Body of pancreas (tissue), 4 donors: ENCODE data around the gene COL15A1. TPM values are rescaled to one million over a fixed set of nuclear protein-coding genes. Genes with fewer than 3 reads are reported as not detected.

Experiments used
- ATAC-seq: fragments of 150-250 bp; one replicate; pipeline ENCODE4 v1.9.1; 2016
- DNase-seq, 4 donors: peaks; one replicate each; pipeline ENCODE4 v3.0.0-alpha.2; 2019
- H3K27ac ChIP-seq, 4 donors: fragments of 200-600 bp; sonication (generic); 1 replicate in 3 of 4; 2 replicates in 1 of 4; pipeline versions ENCODE4 v1.5.1 to v1.6.1; 2016 to 2019; ENCODE audit warnings: mild to moderate bottlenecking in 1 of 4, mixed read lengths in 1 of 4, moderate library complexity in 1 of 4
- H3K27me3 ChIP-seq, 2 donors: fragments of 200-600 bp; sonication (generic); one replicate each; pipeline ENCODE4 v1.6.0; 2016; ENCODE audit warnings: mild to moderate bottlenecking in 1 of 2
- H3K36me3 ChIP-seq, 2 donors: fragments of 200-600 bp; sonication (generic); replicated peaks in 1 of 2; 2 replicates each; pipeline ENCODE4 v1.5.1; 2016; ENCODE audit warnings: low read depth in 2 of 2; ENCODE audit not compliant: insufficient read depth in 1 of 2
- H3K4me1 ChIP-seq: fragments of 200-600 bp; sonication (generic); one replicate; pipeline ENCODE4 v1.6.0; 2016
- H3K4me3 ChIP-seq, 2 donors: fragments of 200-600 bp; sonication (generic); 1 replicate in 1 of 2; 2 replicates in 1 of 2; pipeline ENCODE4 v1.5.1; 2016 to 2019
- H3K9me3 ChIP-seq, 3 donors: fragments of 200-600 bp; sonication (generic); 1 replicate in 2 of 3; 2 replicates in 1 of 3; pipeline ENCODE4 v1.5.1; 2016
- POLR2A ChIP-seq, 3 donors: fragments of 450-650 bp; IDR thresholded peaks; one replicate each; pipeline ENCODE4 v1.6.1; 2016; ENCODE audit warnings: antibody characterized with exemption in 3 of 3, mild to moderate bottlenecking in 2 of 3
- WGBS, 2 donors: methylation state at CpG; one replicate each; pipeline ENCODE4 v1.1.5; 2017; 5-methylcytosine and 5-hydroxymethylcytosine counted together
- intact Hi-C: fragments of 100-400 bp; cut with DNase I; formaldehyde crosslinking; loops from one replicate; pipeline ENCODE4 v1.15.1; 2023
- total RNA-seq, 2 donors: library from RNA; depleted of rRNA; stranded (reverse); fragments of >200 nt; gene quantifications; one replicate each; pipeline ENCODE4 v1.1.0, GENCODE V29; 2016
- TF ChIP-seq, protein P1 (sequence below), 7 experiments: fragments of 450-650 bp in 4 of 7; fragments of 200-600 bp in 3 of 7; sonication (generic) in 3 of 7; IDR thresholded peaks; one replicate each; pipeline ENCODE4 v1.5.1; 2016 to 2019; ENCODE audit warnings: antibody characterized with exemption in 7 of 7

COL15A1 gene
- total RNA-seq, 2 donors from 2014 or later, result 6.7 to 55.4 TPM

DNA sequence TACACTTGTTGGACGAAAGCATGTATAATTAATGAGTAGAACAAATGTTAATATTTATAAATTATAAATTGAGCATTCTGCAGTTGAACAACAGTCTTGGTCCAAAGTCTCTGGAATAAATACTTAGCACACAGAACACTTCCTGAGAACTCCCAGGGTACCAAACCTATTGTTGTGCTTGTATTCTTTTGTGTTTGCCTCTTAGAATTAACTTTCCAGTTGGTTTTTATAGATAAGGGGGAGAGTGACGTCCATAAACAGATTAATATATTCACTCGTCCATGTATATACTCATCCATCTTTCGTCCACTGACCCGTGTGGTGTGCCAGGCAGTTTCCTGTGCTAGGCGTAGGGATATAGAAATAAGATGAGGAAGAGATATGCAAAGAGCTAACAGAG, 98.9 kb downstream of the COL15A1 start:
- Histone ChIP-seq H3K27me3 (no peaks in the 10 kb centered on the region), H3K36me3 (no peaks in the 10 kb centered on the region), H3K27ac (no peak overlapping the region), H3K9me3 (peaks cover 0 to 7% (median 0%) of the 10 kb centered on the region in 3 donors), H3K4me3 (no peak overlapping the region), H3K4me1 (no peaks in the 10 kb centered on the region)
- ATAC-seq (no peak), DNase-seq (no peak)
- WGBS, 2 donors, result 84 to 87% methylated on average over 6 of the region's 6 CpGs
- intact Hi-C loops, result no loop called here
- TF ChIP-seq, protein P1, sequence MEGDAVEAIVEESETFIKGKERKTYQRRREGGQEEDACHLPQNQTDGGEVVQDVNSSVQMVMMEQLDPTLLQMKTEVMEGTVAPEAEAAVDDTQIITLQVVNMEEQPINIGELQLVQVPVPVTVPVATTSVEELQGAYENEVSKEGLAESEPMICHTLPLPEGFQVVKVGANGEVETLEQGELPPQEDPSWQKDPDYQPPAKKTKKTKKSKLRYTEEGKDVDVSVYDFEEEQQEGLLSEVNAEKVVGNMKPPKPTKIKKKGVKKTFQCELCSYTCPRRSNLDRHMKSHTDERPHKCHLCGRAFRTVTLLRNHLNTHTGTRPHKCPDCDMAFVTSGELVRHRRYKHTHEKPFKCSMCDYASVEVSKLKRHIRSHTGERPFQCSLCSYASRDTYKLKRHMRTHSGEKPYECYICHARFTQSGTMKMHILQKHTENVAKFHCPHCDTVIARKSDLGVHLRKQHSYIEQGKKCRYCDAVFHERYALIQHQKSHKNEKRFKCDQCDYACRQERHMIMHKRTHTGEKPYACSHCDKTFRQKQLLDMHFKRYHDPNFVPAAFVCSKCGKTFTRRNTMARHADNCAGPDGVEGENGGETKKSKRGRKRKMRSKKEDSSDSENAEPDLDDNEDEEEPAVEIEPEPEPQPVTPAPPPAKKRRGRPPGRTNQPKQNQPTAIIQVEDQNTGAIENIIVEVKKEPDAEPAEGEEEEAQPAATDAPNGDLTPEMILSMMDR (IDR thresholded peaks at IDR 0.05), result no peak
- no peak for TF ChIP-seq POLR2A (IDR thresholded peaks at IDR 0.05)

DNA sequence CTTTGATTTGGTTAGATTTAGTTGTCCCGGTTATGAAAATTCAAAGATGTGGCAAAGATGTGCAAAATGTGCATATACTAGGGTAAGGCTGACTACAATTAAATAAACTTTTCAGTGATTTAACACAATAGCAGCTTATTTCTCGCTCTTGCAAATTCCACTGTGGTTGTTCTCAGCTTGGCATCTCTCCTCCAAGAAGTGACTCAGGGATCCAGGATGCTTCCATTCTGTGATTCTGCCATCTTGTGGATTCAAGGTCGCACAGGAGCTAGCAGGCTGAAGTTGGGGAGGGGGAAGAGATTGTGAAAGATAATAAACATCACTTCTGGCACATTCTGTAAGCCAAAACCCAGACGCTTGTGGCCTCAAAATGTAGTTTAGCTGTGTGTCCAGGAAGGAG, 101.1 kb downstream of the COL15A1 start:
- WGBS, 2 donors, result 77 to 79% methylated on average over 4 of the region's 4 CpGs
- TF ChIP-seq, protein P1 (IDR thresholded peaks at IDR 0.05), result no peak
- TF ChIP-seq POLR2A (IDR thresholded peaks at IDR 0.05), result no peak
- intact Hi-C loops, result no loop called here
- Histone ChIP-seq H3K27ac (no peak overlapping the region), H3K9me3 (peaks cover 0 to 7% (median 0%) of the 10 kb centered on the region in 3 donors), H3K27me3 (no peaks in the 10 kb centered on the region), H3K36me3 (no peaks in the 10 kb centered on the region), H3K4me3 (no peak overlapping the region), H3K4me1 (no peaks in the 10 kb centered on the region)
- DNase-seq (no peak), ATAC-seq (no peak)

DNA sequence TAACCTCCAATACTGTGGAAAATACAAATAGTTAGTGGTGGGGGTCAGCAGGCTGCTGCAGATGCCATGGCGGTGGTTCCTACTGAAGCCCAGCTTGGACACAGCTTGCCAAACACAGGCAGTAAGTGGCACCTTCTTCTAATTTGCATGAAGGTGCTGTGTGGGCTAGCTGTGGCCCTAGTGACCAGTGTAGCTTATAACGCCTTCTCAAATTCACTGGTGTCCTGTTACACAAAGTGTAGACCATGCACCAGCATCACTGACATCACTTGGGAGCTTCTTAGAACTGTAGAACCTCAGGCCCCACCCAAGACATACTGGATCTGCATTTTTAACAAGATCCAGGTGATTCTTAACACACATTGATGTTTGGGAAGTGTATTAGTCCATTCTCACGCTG, 102.4 kb downstream of the COL15A1 start:
- Histone ChIP-seq H3K4me1 (no peaks in the 10 kb centered on the region), H3K36me3 (no peaks in the 10 kb centered on the region), H3K9me3 (peaks cover 0 to 7% (median 0%) of the 10 kb centered on the region in 3 donors), H3K4me3 (no peak overlapping the region), H3K27me3 (no peaks in the 10 kb centered on the region), H3K27ac (no peak overlapping the region)
- intact Hi-C loops, result no loop called here
- no peak for TF ChIP-seq POLR2A (IDR thresholded peaks at IDR 0.05)
- TF ChIP-seq, protein P1 (IDR thresholded peaks at IDR 0.05), result no peak
- WGBS, 2 donors, result 90 to 95% methylated on average over 3 of the region's 3 CpGs
- ATAC-seq (no peak), DNase-seq (no peak)

DNA sequence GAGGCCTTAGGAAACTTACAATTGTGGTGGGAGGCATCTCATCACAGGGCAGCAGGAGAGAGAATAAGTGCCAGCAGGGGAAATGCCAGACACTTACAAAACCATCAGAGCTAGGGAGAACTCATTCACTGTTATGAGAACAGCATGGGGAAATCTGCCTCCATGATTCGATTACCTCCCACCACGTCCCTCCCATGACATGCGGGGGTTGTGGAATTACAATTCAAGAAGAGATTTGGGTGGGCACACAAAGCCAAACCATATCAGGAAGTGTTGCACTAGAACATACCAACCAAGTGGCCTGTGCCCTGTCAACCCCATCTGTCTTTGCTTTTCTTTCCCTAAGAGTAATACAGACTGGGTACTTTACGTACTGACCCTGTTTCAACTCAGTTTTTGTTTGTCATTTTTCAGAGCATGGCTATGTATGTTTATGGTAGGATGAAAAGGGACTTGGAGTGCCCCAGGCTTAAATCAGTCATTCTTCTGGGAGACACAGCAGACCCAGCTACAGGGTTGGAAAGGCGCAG, 102.9 kb downstream of the COL15A1 start:
- WGBS, 2 donors, result 91 to 93% methylated on average over 5 of the region's 5 CpGs
- no peak overlapping the region for H3K27ac ChIP-seq
- H3K9me3 ChIP-seq, result peaks cover 0 to 7% (median 0%) of the 10 kb centered on the region in 3 donors
- no peak for ATAC-seq
- TF ChIP-seq, protein P1 (IDR thresholded peaks at IDR 0.05), result no peak
- no peaks in the 10 kb centered on the region for H3K36me3 ChIP-seq
- H3K4me1 ChIP-seq, result peaks cover under 1% of the 10 kb centered on the region
- intact Hi-C loops, result no loop called here
- H3K27me3 ChIP-seq, result no peaks in the 10 kb centered on the region
- DNase-seq, result no peak
- no peak overlapping the region for H3K4me3 ChIP-seq

DNA sequence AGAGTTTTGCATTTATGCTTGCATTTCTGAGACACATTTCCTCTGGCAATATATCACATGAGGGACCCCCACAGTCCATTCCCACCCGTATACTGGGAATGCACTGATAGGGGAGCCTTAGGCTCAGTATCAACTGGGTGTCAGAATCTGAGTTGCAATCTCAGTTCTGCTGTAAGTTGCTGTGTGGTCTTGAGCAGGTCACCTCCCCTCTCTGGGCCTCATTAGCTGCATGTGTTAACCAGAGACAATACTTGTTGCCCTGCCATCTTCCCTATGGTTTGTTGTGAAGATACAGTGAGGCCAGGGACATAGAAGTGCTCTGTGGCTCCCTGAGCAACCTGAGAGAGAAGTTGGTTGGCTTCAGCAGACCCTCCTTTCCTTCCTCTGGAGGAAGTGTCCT, 105.5 kb downstream of the COL15A1 start:
- intact Hi-C loops, result no loop called here
- H3K27ac ChIP-seq, result no peak overlapping the region

More for the DNA sequence above, 105.5 kb downstream of the COL15A1 start:
- TF ChIP-seq, protein P1 (IDR thresholded peaks at IDR 0.05), result no peak
- TF ChIP-seq POLR2A (IDR thresholded peaks at IDR 0.05), result no peak
- 95% methylated on average over 1 of the region's 1 CpG; no CpG with 5 or more reads in 1 of the 2 donors for WGBS, 2 donors
- Histone ChIP-seq H3K36me3 (no peaks in the 10 kb centered on the region), H3K4me1 (peaks cover 4% of the 10 kb centered on the region), H3K27me3 (no peaks in the 10 kb centered on the region), H3K9me3 (peaks cover 0 to 4% (median 0%) of the 10 kb centered on the region in 3 donors), H3K4me3 (no peak overlapping the region)
- DNase-seq, result no peak
- ATAC-seq, result no peak
